Right lung (tissue), 5 donors: ENCODE measurements around the gene PGM1. TPM values are rescaled to one million over a fixed set of nuclear protein-coding genes. Genes with fewer than 3 reads are reported as not detected.

ENCODE experiments used
- DNase-seq, 2 donors: peaks; one replicate each; pipeline ENCODE4 v3.0.0-alpha.2; 2013
- polyA plus RNA-seq, 5 donors: library from polyadenylated mRNA; unstranded; fragments of 120-200 nt; gene quantifications; one replicate each; pipeline versions ENCODE4 v1.2.1 to v1.2.3, GENCODE V29; 2013; ENCODE audit warnings: inconsistent platforms in 1 of 5, low replicate concordance in 1 of 5; ENCODE audit not compliant: insufficient read length in 5 of 5, insufficient read depth in 1 of 5

The PGM1 gene
- polyA plus RNA-seq, 5 donors: 36.0 to 43.8 (median 41.7) TPM

DNA sequence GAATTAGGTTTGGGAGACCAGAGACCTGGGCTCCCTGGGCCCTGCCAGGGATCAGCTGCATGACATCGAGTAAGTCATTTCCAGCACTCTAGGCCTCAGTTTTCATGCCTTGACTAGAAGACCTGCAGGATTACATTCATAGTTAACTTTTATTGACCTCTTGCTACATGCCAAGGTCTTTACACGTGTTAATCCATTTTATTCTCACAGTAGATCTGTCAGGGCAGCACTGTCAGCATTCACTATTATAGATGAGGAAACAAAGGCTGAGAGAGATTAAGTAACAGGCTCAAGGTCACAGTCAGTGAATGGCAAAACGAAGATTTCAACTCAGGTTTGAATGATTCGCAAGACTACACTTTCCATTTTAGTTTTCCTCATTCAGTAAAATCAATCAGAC is 37.0 kb downstream of the PGM1 start:
- no peak for DNase-seq

- no peak for DNase-seq
Measured at GRCh38 chr1:63630666-63631065, 37.5 kb downstream of the PGM1 start.

GRCh38 chr1:63632110-63632509 is 38.9 kb downstream of the PGM1 start:
- DNase-seq: no peak

DNA sequence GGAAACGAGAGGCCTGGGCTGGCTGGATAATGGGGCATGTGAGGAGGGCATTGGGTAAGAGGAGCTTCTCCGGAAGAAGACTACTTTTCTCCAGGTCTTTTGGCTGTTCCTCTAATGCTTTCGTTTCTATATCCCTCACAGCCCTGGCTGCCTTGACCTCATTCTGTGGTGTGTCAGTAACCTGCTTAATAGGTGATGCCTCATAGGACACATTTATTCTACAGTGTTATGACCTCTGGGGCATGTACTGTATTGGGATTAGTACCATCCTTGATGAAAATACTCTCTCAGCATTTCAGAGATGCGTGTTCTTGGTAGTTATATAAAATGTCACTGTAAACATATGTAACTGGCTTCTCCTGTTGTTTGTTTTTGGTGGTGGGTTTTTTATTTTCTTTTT is 40.1 kb downstream of the PGM1 start:
- DNase-seq: no peak

DNA sequence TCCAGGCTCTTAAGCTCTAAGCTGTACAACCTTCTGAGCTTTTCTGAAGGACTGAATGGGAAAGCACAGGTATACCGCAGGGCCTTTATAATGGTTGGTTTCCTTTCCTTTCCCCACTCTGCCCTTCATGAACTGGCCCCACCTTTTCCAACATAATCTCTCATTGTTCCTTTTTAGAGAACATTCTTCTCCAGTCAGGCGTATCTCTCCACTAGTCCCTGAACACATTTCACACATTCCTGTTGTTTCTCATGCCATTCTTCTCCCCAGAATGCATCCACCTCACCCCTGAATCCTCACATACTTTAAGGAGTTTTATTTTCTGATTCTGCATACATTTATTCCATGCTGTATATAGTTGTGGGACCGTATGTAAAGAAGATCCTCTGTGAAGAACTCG is 41.3 kb downstream of the PGM1 start:
- DNase-seq: no peak

- DNase-seq: no peak
Measured at GRCh38 chr1:63635681-63636080, 42.5 kb downstream of the PGM1 start.

- peak in 1 of 2 donors; percentile 29 for DNase-seq
Measured at GRCh38 chr1:63636192-63637105, 43.2 kb downstream of the PGM1 start.

DNA sequence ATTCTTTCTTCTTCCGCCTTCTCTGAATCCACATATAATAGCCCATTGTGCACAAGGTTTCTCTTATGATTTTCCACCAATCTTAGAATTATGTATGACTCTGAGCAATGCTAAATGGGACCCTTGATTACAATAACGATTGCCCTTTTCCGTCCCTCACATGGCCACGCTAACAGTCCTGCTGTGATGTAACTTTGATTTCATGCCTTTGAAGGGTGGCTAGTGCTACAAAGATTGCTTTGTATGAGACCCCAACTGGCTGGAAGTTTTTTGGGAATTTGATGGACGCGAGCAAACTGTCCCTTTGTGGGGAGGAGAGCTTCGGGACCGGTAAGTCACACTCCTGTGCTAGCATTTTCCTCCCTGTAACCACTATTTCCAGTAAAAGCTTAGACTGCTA is 45.3 kb downstream of the PGM1 start:
- no peak for DNase-seq

- DNase-seq: no peak
Measured at GRCh38 chr1:63638875-63639274, 45.7 kb downstream of the PGM1 start.

GRCh38 chr1:63640633-63641567 is 47.7 kb downstream of the PGM1 start:
- no peak for DNase-seq

DNA sequence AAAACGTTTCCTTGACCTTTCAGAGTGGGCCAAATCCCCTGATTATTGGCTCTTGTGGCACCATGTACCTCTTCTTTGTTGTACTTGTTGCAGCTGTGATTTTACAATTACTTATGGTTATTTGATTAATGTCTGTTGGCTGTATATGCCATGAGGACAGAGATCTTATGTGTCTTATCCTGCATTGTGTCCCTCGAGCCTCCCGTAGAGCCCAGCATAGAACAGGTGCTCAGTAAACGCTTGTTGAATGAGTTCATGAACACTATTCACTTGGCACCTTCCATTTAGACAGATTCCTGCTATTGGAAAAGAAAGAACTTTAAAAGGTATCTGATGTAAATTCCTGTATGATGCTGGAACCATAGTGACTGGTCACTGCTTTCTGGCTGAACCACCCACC is 48.4 kb downstream of the PGM1 start:
- no peak for DNase-seq

DNA sequence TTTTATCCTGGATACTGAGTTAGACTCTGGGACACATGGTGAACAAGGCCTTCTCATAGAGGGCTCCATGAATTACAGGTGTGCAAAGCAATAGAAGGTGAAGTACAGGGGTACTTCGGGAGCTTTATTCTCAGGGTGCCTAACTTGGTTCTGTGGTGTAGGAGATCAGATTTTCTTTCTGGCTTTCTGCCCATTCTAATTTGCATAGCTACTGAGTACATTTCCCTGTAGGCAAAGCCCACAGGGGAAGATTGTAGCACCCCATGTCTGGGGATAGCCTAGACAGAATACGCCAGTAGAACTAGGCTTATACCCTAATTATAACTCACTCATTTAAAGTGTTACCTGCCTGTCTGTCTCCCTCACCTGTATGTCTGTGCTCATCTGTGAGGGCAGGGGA is 49.7 kb downstream of the PGM1 start:
- DNase-seq: no peak

- no peak for DNase-seq
Measured at GRCh38 chr1:63643517-63643916, 50.3 kb downstream of the PGM1 start.

GRCh38 chr1:63643926-63644325 is 50.7 kb downstream of the PGM1 start:
- no peak for DNase-seq

DNA sequence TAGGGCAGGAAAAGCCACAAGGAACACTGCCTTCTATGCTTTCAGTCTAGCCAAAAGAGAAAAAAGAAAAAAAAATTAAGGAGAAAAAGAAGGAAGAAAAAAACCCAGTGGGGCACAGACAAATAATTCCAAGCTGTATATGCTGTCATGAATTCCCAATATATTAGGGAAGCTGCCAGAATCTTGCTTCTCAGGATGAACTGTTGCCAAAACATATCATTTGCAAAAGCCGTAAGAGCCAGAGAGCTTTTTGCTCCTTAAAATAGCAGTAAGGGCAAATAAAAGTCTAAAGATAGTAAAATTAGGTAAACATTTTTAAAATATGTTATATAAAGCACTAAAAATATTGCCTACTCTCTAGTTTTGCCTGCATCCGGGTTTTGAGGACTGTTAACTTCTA is 52.1 kb downstream of the PGM1 start:
- DNase-seq: peak; percentile 57 to 65

- DNase-seq: no peak
Measured at GRCh38 chr1:63648689-63649088, 55.5 kb downstream of the PGM1 start.

DNA sequence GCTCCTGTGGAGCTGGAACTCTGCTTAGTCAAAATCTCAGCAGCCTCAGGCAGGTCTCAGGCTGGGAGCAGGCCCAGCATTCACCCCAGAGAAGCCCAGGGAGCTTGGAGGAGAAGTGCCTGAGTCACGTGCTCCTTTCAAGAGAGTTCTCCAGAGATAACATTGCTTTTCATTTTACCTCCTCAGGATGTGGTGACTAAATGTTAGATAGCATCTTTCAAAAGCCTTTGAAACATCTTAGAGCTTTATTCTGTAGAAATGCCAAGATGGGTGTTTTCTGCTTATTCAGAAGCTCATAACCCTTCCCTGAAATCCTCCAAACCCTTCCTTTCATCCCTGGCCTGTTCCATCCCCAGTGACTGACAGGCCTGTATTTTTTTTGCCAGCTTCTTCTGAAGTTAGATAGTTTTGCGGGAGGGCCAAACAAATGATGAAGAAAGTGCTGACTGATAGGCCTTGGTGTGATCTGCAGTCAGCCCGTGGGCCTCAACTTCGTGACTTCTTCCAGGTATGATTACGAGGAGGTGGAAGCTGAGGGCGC is 58.0 kb downstream of the PGM1 start:
- no peak for DNase-seq

GRCh38 chr1:63653976-63654375 is 60.8 kb downstream of the PGM1 start:
- DNase-seq: no peak

- DNase-seq: no peak
Measured at GRCh38 chr1:63659448-63659847, 66.2 kb downstream of the PGM1 start.

- no peak for DNase-seq
Measured at GRCh38 chr1:63662056-63662836, 69.0 kb downstream of the PGM1 start.

DNA sequence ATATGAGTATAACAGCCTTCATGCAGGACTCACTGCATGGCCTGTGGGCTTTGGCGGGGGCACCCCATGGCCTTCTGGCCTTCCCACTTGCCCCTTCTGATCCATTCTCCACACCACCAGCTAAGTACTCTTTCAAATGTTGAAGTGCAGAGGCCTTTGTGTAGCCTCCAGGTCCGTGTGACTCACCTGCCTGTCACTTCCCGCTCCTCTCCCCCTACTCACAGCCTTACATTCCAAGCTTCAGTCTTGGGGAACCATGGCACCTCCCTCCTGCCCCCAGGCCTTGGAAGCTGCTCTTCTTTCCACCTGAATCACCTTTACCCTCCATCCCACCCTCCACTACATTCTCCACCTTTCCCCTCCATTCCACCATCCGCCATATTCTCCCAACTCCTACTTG is 69.6 kb downstream of the PGM1 start:
- DNase-seq: no peak

- DNase-seq: no peak
Measured at GRCh38 chr1:63663301-63663700, 70.1 kb downstream of the PGM1 start.
